ENCODE data around the gene BOLA2. TPM values are rescaled to one million over a fixed set of nuclear protein-coding genes. Genes with fewer than 3 reads are reported as not detected.

Gene BOLA2
- total RNA-seq: 23.9 and 24.4 TPM in 2 replicates

DNA sequence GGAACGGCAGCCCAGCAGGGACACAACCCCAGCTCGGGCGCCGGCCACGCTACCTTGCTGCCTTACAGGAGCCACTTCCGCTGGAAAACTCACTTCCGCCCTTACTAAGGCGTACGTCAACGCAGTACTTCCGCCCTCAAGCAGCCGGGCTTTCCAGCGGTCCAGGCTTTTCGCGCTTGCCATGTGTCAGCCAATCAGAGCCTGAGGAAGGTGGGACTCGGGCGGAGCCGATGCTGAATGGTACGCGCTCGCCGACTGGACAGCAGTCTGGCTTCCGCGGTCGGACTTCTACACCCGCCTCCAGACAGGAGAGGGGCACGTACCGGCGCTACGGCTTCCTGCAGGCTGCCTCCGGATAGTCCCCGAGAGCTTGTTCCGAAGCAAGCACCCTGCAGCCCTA, at the start of gene BOLA2, which contains the start of gene SLX1B:
Gene BOLA2 (minus strand): TSS at position 83 of the 400 bp plus-strand sequence. CDS start 98 bp downstream, outside the sequence.
Gene SLX1B (plus strand): TSS at position 265 of the 400 bp plus-strand sequence.

DNA sequence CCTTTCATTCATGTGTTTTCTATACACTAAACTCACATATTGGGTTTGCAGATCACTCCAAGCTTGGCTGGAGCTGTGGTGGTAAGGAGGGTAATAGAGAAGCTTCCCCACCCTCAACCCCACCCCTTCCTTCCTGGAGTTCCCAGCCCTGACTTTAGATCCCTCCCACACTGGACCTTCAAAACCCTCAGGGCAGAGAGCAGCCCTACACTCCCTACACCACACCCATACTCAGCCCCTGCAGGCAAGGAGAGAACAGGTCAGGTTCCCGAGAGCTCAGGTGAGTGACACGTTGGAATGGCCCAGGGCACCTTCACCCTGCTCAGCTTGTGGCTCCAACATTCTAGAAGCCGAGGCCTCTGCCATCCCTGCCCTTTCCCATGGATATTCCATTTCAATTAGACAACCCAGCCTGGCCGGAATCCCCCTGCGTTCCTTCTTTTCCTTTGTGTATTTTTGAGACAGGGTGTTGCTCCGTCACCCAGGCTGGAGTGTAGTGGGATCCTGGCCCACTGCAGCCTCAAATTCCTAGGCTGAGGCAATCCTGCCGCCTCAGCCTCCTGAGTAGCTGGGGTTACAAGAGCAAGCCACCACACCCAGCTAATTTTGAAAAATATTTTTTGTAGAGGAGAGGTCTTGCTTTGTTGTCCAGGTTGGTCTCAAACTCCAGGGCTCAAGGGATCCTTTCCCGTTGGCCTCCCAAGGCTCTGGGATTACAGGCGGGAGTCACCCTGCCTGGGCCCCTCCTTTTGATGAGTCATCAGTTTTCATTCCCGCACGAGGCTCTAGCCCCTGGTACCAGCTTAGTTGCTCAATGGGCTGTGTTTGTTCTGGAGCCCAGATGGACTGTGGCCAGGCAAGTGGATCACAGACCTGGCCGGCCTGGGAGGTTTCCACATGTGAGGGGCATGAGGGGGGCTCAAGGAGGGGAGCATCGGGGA, 5.8 kb upstream of the BOLA2 start, which contains the start of gene SULT1A4:
Gene SULT1A4 (plus strand): TSS at position 208 of the 941 bp plus-strand sequence. CDS start 1,473 bp downstream, outside the sequence.

Other genes with a start within 250 kb of the BOLA2 start
- gene NPIPB11, start 47.6 kb downstream of the BOLA2 start, total RNA-seq: under 0.01 TPM in 1 of 2 replicates, not detected in the other
- gene SLX1B, start 182 bp upstream of the BOLA2 start, total RNA-seq: 2.0 and 5.4 TPM in 2 replicates
- gene SULT1A4, start 5.6 kb upstream of the BOLA2 start, total RNA-seq: 1.2 and 2.7 TPM in 2 replicates
- gene NPIPB12, start 52.1 kb upstream of the BOLA2 start, total RNA-seq: 7.4 and 8.2 TPM in 2 replicates
- under 0.01 TPM in 1 of 2 replicates, not detected in the other for gene SPN, start 208.9 kb upstream of the BOLA2 start, total RNA-seq
- 26.4 and 41.6 TPM in 2 replicates for gene QPRT, start 224.8 kb upstream of the BOLA2 start, total RNA-seq